Left renal cortex interstitium (tissue), 4 donors: Measurements from ENCODE around the gene CRISP2. TPM values are rescaled to one million over a fixed set of nuclear protein-coding genes. Genes with fewer than 3 reads are reported as not detected.

Experiments used
- DNase-seq, 4 donors: peaks; one replicate each; pipeline ENCODE4 v3.0.0-alpha.2; 2013; ENCODE audit warnings: low read depth in 4 of 4, low spot score in 2 of 4, missing footprints in 1 of 4
- polyA plus RNA-seq, 4 donors: library from polyadenylated mRNA; unstranded; fragments of 120-200 nt; gene quantifications; one replicate each; pipeline ENCODE4 v1.2.1, GENCODE V29; 2013; ENCODE audit not compliant: insufficient read length in 4 of 4

Gene CRISP2
- polyA plus RNA-seq, 4 donors: 0.10 to 0.16 (median 0.16) TPM; not detected in 1

GRCh38 chr6:49662231-49662891 is 51.0 kb downstream of the CRISP2 start:
- no peak for DNase-seq

GRCh38 chr6:49653942-49654341 is 59.4 kb downstream of the CRISP2 start:
- DNase-seq: no peak

GRCh38 chr6:49653438-49653837 is 59.9 kb downstream of the CRISP2 start:
- no peak for DNase-seq

GRCh38 chr6:49651239-49651638 is 62.1 kb downstream of the CRISP2 start:
- no peak for DNase-seq

GRCh38 chr6:49649988-49650387 is 63.4 kb downstream of the CRISP2 start:
- DNase-seq: no peak

GRCh38 chr6:49648036-49648435 is 65.3 kb downstream of the CRISP2 start:
- DNase-seq: no peak

GRCh38 chr6:49647476-49647875 is 65.9 kb downstream of the CRISP2 start:
- DNase-seq: no peak

- no peak for DNase-seq
Observed at GRCh38 chr6:49646942-49647341, 66.4 kb downstream of the CRISP2 start.

GRCh38 chr6:49646130-49646824 is 67.1 kb downstream of the CRISP2 start:
- no peak for DNase-seq

GRCh38 chr6:49645139-49645538 is 68.2 kb downstream of the CRISP2 start:
- DNase-seq: no peak

Other genes with a start within 250 kb of the CRISP2 start
- not detected for gene GLYATL3, start 213.6 kb downstream of the CRISP2 start, polyA plus RNA-seq
- gene C6orf141, start 162.9 kb downstream of the CRISP2 start, polyA plus RNA-seq: under 1 TPM; 0.33 to 0.98 (median 0.75) TPM
- 1 to 10 TPM in 2 of 4 donors, under 1 TPM in 2; 0.47 to 3.6 (median 1.2) TPM for gene RHAG, start 76.7 kb downstream of the CRISP2 start, polyA plus RNA-seq
- gene CRISP3, start 30.8 kb upstream of the CRISP2 start, polyA plus RNA-seq: under 1 TPM in 3 of 4 donors, not detected in 1; 0.16 to 0.49 (median 0.34) TPM
- not detected for gene PGK2, start 73.7 kb upstream of the CRISP2 start, polyA plus RNA-seq
- gene CRISP1, start 153.0 kb upstream of the CRISP2 start, polyA plus RNA-seq: not detected